SK-N-SH (cell line): Measurements from ENCODE around the gene ZNF609.

Experiments
- CTCF ChIP-seq: fragments of 200-600 bp; sonication (generic); IDR thresholded peaks from 2 replicates; pipeline ENCODE4 v1.6.1; 2017; ENCODE audit warnings: antibody characterized with exemption, mild to moderate bottlenecking, moderate library complexity
- EP300 ChIP-seq, 2 experiments: IDR thresholded peaks; 2 replicates each; pipeline versions ENCODE4 v1.4.0 to v1.6.1; 2012; ENCODE audit warnings: borderline replicate concordance in 1 of 2, low read depth in 1 of 2, low read length in 1 of 2
- EZH2phosphoT487 ChIP-seq: fragments of 200-600 bp; sonication (generic); IDR thresholded peaks from 2 replicates; pipeline ENCODE4 v1.6.1; 2017; ENCODE audit warnings: low read depth, mixed run types, mild to moderate bottlenecking, antibody characterized with exemption, moderate library complexity, borderline replicate concordance
- GATA2 ChIP-seq: sonication (generic); formaldehyde crosslinking; IDR thresholded peaks from 2 replicates; pipeline ENCODE4 v1.5.0; 2020; ENCODE audit warnings: mild to moderate bottlenecking, missing genetic modification reagents
- IRF3 ChIP-seq: fragments of 150-350 bp; IDR thresholded peaks from 2 replicates; pipeline ENCODE4 v1.6.1; 2016; ENCODE audit warnings: mild to moderate bottlenecking, low read depth, low read length
- JUND ChIP-seq: IDR thresholded peaks from 2 replicates; pipeline ENCODE4 v1.4.0; 2012
- MXI1 ChIP-seq: IDR thresholded peaks from 2 replicates; pipeline ENCODE4 v1.6.1; 2012; ENCODE audit warnings: mild to moderate bottlenecking, low read depth, low read length, improper control_type of control experiment
- POLR2AphosphoS5 ChIP-seq: IDR thresholded peaks from 2 replicates; pipeline ENCODE4 v1.6.1; 2012; ENCODE audit warnings: low read depth, low read length
- RAD21 ChIP-seq: IDR thresholded peaks from 2 replicates; pipeline ENCODE4 v1.6.1; 2012; ENCODE audit warnings: mild to moderate bottlenecking, low read length
- REST ChIP-seq: IDR thresholded peaks from 2 replicates; pipeline ENCODE4 v1.6.1; 2012; ENCODE audit warnings: mild to moderate bottlenecking, low read depth, low read length, moderate library complexity
- RFX5 ChIP-seq: IDR thresholded peaks from 2 replicates; pipeline ENCODE4 v1.6.1; 2012; ENCODE audit warnings: mild to moderate bottlenecking, improper control_type of control experiment, low read length
- SIN3A ChIP-seq: IDR thresholded peaks from 2 replicates; pipeline ENCODE4 v1.6.1; 2012; ENCODE audit warnings: low read depth, mild to moderate bottlenecking, low read length, moderate library complexity, borderline replicate concordance
- SMC3 ChIP-seq: IDR thresholded peaks from 2 replicates; pipeline ENCODE4 v1.6.1; 2012; ENCODE audit warnings: low read depth, low read length, improper control_type of control experiment
- TAF1 ChIP-seq: IDR thresholded peaks from 2 replicates; pipeline ENCODE4 v1.6.1; 2012; ENCODE audit warnings: low read depth, mild to moderate bottlenecking, low read length, moderate library complexity, borderline replicate concordance

GRCh38 chr15:64634027-64634426, 173.6 kb downstream of the ZNF609 start:
- TF ChIP-seq CTCF = no peak
- no peak for TF ChIP-seq SMC3
- no peak for TF ChIP-seq RAD21
- TF ChIP-seq EZH2phosphoT487 = no peak
- no peak for TF ChIP-seq POLR2AphosphoS5
- TF ChIP-seq REST = no peak
- TF ChIP-seq GATA2 (CRISPR knock-in tag) = no peak
- TF ChIP-seq MXI1 = no peak
- TF ChIP-seq TAF1 = no peak
- TF ChIP-seq IRF3 = no peak
- no peak for TF ChIP-seq RFX5
- TF ChIP-seq JUND = no peak
- TF ChIP-seq SIN3A = no peak
- TF ChIP-seq EP300 (IDR thresholded peaks at IDR 0.05; ENCODE audit: borderline replicate concordance in 1 of 2, low read depth in 1 of 2, low read length in 1 of 2) = no peak
